Loucy (cell line): ENCODE data around the gene CCDC141.

Experiments
- EZH2phosphoT487 ChIP-seq: fragments of 200-600 bp; IDR thresholded peaks from 2 replicates; pipeline ENCODE4 v1.6.1; 2018; ENCODE audit warnings: antibody characterized with exemption, mild to moderate bottlenecking, moderate library complexity, borderline replicate concordance
- TF ChIP-seq, protein P1 (sequence below): fragments of 200-600 bp; sonication (generic); conservative IDR thresholded peaks from 2 replicates; pipeline ENCODE4 v1.5.1; 2014; ENCODE audit warnings: mild to moderate bottlenecking, antibody characterized with exemption, low read length

- TF ChIP-seq, protein P1, sequence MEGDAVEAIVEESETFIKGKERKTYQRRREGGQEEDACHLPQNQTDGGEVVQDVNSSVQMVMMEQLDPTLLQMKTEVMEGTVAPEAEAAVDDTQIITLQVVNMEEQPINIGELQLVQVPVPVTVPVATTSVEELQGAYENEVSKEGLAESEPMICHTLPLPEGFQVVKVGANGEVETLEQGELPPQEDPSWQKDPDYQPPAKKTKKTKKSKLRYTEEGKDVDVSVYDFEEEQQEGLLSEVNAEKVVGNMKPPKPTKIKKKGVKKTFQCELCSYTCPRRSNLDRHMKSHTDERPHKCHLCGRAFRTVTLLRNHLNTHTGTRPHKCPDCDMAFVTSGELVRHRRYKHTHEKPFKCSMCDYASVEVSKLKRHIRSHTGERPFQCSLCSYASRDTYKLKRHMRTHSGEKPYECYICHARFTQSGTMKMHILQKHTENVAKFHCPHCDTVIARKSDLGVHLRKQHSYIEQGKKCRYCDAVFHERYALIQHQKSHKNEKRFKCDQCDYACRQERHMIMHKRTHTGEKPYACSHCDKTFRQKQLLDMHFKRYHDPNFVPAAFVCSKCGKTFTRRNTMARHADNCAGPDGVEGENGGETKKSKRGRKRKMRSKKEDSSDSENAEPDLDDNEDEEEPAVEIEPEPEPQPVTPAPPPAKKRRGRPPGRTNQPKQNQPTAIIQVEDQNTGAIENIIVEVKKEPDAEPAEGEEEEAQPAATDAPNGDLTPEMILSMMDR: no peak
- no peak for TF ChIP-seq EZH2phosphoT487
These were observed 216.6 kb downstream of the CCDC141 start for GRCh38 chr2:178833382-178833781.
